HL-60/S4 (cell line): Measurements from ENCODE around the gene PRR23B.

Source experiments
- in situ Hi-C: fragments of 300-500 bp; cut with MboI; formaldehyde crosslinking; loops from 2 replicates; pipeline ENCODE4 v1.14.3; 2022; ENCODE audit warnings: low sequenced_read_pairs

The PRR23B gene

DNA sequence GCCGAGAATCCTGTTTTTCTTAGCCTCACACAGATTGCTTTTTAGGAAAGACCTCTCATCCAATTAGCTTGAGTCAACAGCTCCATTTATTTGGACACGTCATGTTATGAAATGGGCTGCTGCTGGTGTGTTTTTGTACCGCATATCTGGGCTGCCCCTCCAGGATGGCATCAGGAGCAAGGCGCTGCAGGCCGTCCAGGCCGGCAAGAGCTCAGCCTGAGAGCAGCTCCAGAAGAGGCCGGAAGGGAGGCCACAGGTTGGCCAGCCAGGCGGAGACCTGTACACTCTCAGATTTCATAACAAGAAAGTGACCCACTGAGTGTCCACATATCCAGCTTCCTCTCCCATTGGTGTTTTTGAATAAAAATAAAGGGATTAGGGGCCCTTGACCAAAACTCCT, 45.4 kb downstream of the PRR23B start:
- in situ Hi-C loops, result no loop called here

DNA sequence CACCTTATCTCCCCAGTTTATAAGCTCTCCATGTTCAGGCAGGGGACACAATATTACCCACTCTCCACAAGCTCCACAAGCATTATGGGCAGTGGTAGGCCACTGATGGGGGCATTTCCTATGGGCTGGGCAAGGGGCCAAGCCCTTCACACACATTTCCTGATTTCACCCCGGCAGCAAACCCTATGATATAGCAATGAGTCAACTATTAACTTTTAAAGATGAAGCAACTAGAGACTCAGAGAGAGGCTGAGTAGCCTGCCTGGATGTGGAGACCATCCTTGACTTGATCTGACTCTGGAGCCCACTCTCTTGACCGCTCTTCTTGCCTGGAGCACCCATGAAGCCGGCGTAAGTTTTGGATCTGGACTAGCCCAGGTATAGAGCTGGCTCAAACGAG, 46.3 kb downstream of the PRR23B start:
- in situ Hi-C loops, result no loop called here

DNA sequence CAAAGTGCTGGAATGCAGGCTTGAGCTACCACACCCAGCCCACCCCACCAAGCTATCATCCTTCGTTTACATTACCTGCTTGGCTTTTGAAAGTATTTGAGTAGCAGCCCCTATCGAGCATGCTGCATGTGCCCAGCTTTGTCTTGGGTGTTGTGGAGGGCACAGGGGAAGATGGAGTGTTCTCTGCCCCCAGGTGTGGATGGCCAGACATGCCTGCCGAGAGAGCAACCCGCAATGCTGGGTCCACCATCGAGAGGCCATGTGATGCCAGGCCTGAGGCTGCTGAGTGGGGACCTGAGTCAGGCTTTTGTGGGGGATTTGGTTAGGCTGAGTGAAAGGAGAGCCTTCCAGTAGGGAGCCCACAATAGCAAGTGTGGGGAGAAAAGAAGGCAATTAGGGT, 47.8 kb downstream of the PRR23B start:
- in situ Hi-C loops, result no loop called here

DNA sequence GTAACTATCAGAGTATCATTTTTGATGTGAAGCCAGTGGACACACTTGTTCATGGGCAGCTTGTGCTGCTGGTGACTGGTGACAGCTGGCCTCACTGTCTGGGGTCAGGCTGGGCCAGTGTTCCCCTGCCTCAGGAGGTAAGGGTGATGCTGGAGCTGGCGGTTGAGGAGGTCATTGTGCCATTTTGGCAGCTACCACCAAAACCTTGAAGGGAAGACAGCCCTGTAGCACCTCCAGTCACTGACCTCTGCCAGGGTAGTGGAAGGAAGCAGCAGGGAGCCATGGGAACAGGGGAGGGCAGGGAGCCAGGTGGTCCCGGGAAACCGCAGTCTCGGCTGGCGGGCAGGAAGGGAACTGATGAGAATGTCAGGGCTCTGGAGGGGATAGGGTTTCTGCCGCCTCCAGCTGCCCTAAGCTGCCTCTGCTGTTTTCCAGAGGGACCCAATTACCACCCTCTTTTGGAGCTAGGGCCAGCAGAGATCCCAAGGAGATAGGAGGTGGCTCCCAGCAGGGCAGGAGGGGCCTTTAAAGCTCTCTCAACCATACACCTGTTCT, 48.9 kb downstream of the PRR23B start:
- in situ Hi-C loops, result no loop called here
